Natural killer cell (primary cell): ENCODE results near the gene RRP1. TPM values are rescaled to one million over a fixed set of nuclear protein-coding genes. Genes with fewer than 3 reads are reported as not detected.

ENCODE experiments used
- ATAC-seq, 3 donors: fragments of 150-1000 bp in 2 of 3; fragments of 200-7000 bp in 1 of 3; cut with Tn5 transposase; 1 replicate in 1 of 3; 2 replicates in 2 of 3; pipeline ENCODE4 v1.10.0; 2021; ENCODE audit warnings: mild to moderate bottlenecking in 2 of 3, moderate library complexity in 2 of 3
- DNase-seq, 2 donors: peaks; one replicate each; pipeline versions ENCODE4 v3.0.0 to v3.0.0-alpha.2; 2013 to 2021; ENCODE audit warnings: mixed read lengths in 1 of 2
- H3K27ac ChIP-seq: one replicate; pipeline ENCODE4 v1.5.1; 2013; ENCODE audit warnings: mild to moderate bottlenecking, low read length
- H3K27me3 ChIP-seq: one replicate; pipeline ENCODE4 v1.6.1; 2013; ENCODE audit warnings: low read length; ENCODE audit not compliant: control insufficient read depth, insufficient read depth
- H3K36me3 ChIP-seq: one replicate; pipeline ENCODE4 v1.6.1; 2013; ENCODE audit warnings: low read length; ENCODE audit not compliant: control insufficient read depth, insufficient read depth
- H3K4me1 ChIP-seq: one replicate; pipeline ENCODE4 v1.6.1; 2013; ENCODE audit warnings: low read length; ENCODE audit not compliant: control insufficient read depth, insufficient read depth
- H3K4me3 ChIP-seq: one replicate; pipeline ENCODE4 v1.5.1; 2013; ENCODE audit warnings: low read length
- H3K9me3 ChIP-seq: one replicate; pipeline ENCODE4 v1.6.1; 2013; ENCODE audit warnings: low read length; ENCODE audit not compliant: control insufficient read depth, insufficient read depth
- H3K27ac Mint-ChIP-seq, 2 donors: one replicate each; pipeline ENCODE4 v1.8.0; 2022; ENCODE audit warnings: mild to moderate bottlenecking in 2 of 2, mixed read lengths in 2 of 2, moderate library complexity in 1 of 2
- H3K27me3 Mint-ChIP-seq, 2 donors: one replicate each; pipeline ENCODE4 v1.8.0; 2022; ENCODE audit warnings: low read depth in 2 of 2, mixed read lengths in 2 of 2
- H3K36me3 Mint-ChIP-seq: one replicate; pipeline ENCODE4 v1.8.0; 2022; ENCODE audit warnings: mixed read lengths
- H3K4me1 Mint-ChIP-seq, 2 donors: one replicate each; pipeline ENCODE4 v1.8.0; 2022; ENCODE audit warnings: mixed read lengths in 2 of 2
- H3K4me3 Mint-ChIP-seq: one replicate; pipeline ENCODE4 v1.8.0; 2022; ENCODE audit warnings: mild to moderate bottlenecking, moderate library complexity, mixed read lengths
- H3K9me3 Mint-ChIP-seq, 2 donors: one replicate each; pipeline ENCODE4 v1.8.0; 2022; ENCODE audit warnings: mixed read lengths in 2 of 2
- WGBS: methylation state at CpG from one replicate; pipeline ENCODE4 v1.1.7; 2013; ENCODE audit warnings: missing lambda C conversion rate; ENCODE audit not compliant: insufficient coverage; 5-methylcytosine and 5-hydroxymethylcytosine counted together
- intact Hi-C: fragments of 100-400 bp; cut with micrococcal nuclease; formaldehyde crosslinking; loops from one replicate; pipeline ENCODE4 v1.14.2; 2022
- total RNA-seq, 4 donors: library from RNA; stranded (reverse); fragments of 120-200 nt in 1 of 4; gene quantifications; one replicate each; pipeline versions ENCODE4 v1.2.3 to v1.2.4, GENCODE V29; 2013 to 2022
- TF ChIP-seq, protein P1 (sequence below): fragments of 200-600 bp; IDR thresholded peaks from one replicate; pipeline ENCODE4 v1.8.0; 2022; ENCODE audit warnings: antibody characterized with exemption

Gene RRP1, protein sequence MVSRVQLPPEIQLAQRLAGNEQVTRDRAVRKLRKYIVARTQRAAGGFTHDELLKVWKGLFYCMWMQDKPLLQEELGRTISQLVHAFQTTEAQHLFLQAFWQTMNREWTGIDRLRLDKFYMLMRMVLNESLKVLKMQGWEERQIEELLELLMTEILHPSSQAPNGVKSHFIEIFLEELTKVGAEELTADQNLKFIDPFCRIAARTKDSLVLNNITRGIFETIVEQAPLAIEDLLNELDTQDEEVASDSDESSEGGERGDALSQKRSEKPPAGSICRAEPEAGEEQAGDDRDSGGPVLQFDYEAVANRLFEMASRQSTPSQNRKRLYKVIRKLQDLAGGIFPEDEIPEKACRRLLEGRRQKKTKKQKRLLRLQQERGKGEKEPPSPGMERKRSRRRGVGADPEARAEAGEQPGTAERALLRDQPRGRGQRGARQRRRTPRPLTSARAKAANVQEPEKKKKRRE
- total RNA-seq: 10 to 100 TPM; 15.7 to 24.6 (median 23.7) TPM
- total RNA-seq (2013): 13.5 TPM

DNA sequence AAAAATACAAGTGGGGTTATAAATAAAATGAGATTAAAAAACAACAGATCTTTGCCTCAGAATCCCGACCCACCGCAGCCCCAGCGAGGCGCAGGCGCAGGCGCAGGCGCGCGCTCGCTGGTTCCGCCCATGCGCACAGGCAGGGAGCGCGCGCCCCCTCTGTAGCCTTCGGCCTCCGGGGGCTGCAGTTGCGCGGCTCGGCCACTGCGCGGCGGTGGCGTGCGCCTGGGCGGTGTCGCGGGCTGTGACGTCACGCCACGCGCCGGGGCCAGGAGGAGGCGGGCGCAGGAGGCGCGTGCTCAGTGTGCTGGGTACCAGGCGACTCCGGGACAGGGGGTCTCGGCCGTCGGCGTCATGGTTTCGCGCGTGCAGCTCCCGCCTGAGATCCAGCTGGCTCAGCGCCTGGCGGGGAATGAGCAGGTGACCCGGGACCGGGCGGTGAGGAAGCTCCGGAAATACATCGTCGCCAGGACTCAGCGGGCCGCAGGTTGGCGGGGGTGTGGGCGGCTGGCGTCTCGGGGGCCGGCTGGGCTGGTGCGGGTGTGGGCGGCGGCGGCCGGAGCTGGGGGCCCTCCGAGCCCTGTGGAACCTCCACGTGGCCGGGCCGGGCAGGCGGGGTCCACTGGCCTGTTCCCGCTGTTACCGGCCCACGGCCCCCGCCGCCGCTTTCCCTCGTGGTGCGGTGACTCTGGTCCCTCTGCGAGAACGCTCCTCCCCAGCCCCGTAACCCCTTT lies at the start of gene RRP1:
Gene RRP1 (plus strand): TSS at position 302 of the 734 bp plus-strand sequence. CDS start 53 bp downstream, at position 355.
- no peaks in the 10 kb centered on the region for H3K36me3 Mint-ChIP-seq
- peak within 1 kb of the TSS; percentile 73 to 88 for H3K27ac Mint-ChIP-seq
- H3K9me3 Mint-ChIP-seq: no peaks in the 10 kb centered on the region
- Histone ChIP-seq H3K9me3 (no peaks in the 10 kb centered on the region), H3K4me3 (peak within 1 kb of the TSS; percentile 95), H3K4me1 (peaks cover 19% of the 10 kb centered on the region), H3K27ac (peak within 1 kb of the TSS; percentile 74), H3K36me3 (peaks cover 25% of the 10 kb centered on the region), H3K27me3 (no peaks in the 10 kb centered on the region)
- DNase-seq: peak; percentile 96 to 98
- peak; percentile 95 to 99 (median 97) for ATAC-seq
- H3K27me3 Mint-ChIP-seq: no peaks in the 10 kb centered on the region
- H3K4me3 Mint-ChIP-seq: peak within 1 kb of the TSS; percentile 93
- intact Hi-C loops: no loop called here
- TF ChIP-seq, protein P1, sequence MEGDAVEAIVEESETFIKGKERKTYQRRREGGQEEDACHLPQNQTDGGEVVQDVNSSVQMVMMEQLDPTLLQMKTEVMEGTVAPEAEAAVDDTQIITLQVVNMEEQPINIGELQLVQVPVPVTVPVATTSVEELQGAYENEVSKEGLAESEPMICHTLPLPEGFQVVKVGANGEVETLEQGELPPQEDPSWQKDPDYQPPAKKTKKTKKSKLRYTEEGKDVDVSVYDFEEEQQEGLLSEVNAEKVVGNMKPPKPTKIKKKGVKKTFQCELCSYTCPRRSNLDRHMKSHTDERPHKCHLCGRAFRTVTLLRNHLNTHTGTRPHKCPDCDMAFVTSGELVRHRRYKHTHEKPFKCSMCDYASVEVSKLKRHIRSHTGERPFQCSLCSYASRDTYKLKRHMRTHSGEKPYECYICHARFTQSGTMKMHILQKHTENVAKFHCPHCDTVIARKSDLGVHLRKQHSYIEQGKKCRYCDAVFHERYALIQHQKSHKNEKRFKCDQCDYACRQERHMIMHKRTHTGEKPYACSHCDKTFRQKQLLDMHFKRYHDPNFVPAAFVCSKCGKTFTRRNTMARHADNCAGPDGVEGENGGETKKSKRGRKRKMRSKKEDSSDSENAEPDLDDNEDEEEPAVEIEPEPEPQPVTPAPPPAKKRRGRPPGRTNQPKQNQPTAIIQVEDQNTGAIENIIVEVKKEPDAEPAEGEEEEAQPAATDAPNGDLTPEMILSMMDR: peak; percentile 98
- WGBS: under 1% methylated on average over 83 of the region's 83 CpGs
- peaks cover 6 to 19% of the 10 kb centered on the region in 2 donors for H3K4me1 Mint-ChIP-seq

DNA sequence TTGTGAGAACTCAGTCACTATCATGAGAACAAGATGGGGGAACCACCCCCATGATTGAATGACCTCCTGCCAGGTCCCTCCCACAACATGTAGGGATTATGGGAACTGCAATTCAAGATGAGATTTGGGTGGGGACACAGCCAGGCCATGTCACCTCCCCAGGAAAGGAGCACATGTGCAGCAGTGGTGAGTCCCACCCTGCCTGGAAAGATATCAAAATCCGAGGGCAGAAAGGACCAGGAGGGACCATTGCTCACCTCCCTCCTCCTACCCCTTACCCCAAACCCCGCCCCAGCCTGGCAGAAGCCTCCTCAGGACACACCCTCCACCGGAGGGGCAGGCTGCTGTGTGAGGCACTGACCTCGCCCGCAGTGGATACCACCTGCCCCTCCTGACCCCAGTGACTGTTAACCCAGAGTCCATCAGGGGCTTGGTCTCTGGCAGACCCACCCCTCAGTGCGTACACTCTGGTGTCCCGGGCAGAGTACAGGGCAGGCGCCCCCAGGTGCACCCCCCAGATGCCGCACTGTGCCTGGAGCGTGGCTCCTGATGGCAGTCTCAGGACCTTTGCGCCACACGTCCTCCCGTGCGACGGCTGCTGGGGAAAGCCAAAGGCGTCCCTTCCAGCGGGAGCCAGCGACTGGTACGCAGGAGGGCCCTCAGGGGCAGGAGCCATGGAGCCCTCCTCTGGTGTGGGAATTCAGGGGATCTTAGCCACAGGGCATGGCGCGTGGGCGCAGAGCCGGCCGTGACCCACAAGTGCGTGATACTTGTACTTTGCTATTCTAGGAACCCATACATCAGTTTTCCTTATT lies 49.5 kb upstream of the RRP1 start:
- H3K27ac Mint-ChIP-seq: peak overlapping the region in 1 of 2 donors; percentile 64
- H3K36me3 Mint-ChIP-seq: no peaks in the 10 kb centered on the region
- Histone ChIP-seq H3K4me1 (peaks cover 24% of the 10 kb centered on the region), H3K27ac (no peak overlapping the region), H3K36me3 (peaks cover 16% of the 10 kb centered on the region), H3K27me3 (no peaks in the 10 kb centered on the region), H3K9me3 (no peaks in the 10 kb centered on the region), H3K4me3 (no peak overlapping the region)
- TF ChIP-seq, protein P1: no peak
- no peak overlapping the region for H3K4me3 Mint-ChIP-seq
- DNase-seq: peak in 1 of 2 donors; percentile 46
- ATAC-seq: peak in 2 of 3 donors; percentile 14 to 38
- no peaks in the 10 kb centered on the region for H3K9me3 Mint-ChIP-seq
- no peaks in the 10 kb centered on the region for H3K27me3 Mint-ChIP-seq
- peaks cover 10 to 17% of the 10 kb centered on the region in 2 donors for H3K4me1 Mint-ChIP-seq
- intact Hi-C loops: no loop called here
- 93% methylated on average over 24 of the region's 25 CpGs for WGBS

DNA sequence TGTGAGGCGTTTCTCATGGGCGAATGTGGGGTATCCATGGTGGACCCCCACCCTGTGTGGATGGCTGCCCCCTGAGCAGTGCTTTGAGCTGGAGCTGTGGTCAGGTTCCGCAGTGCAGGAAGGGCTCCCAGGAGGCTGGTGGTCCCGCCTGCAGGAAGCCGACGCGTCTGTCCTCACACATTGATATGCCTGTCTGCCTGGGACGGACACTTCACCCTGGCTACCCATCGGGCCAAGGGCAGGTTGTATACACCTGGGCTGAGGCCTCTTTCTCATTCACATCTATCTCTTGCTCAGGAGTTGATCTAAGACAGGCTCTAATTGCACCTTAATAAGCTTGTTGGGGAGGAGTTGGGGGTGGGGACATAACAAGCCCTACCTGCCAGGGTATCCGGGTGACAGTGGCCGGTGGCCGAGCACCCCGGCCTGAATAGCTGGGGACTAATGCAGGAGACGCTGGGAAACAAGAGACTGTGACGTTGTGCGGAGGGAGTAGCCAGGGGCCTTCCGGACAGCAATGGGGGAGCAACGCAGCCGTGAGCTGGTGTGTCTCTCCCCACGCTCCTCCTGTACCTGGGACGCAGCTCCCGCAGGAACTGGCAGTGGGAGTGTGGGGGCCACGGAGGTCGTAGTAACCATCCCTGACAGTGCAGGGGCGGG lies 48.8 kb upstream of the RRP1 start:
- H3K36me3 Mint-ChIP-seq: no peaks in the 10 kb centered on the region

More for the DNA sequence above, 48.8 kb upstream of the RRP1 start:
- intact Hi-C loops: no loop called here
- Mint-ChIP-seq H3K27ac (peak overlapping the region; percentile 54 to 61), H3K4me1 (peaks cover 10 to 17% of the 10 kb centered on the region in 2 donors), H3K9me3 (no peaks in the 10 kb centered on the region), H3K27me3 (no peaks in the 10 kb centered on the region), H3K4me3 (peak overlapping the region; percentile 67)
- no peak overlapping the region for H3K4me3 ChIP-seq
- WGBS: 83% methylated on average over 25 of the region's 25 CpGs
- TF ChIP-seq, protein P1: no peak
- DNase-seq (peak in 1 of 2 donors; percentile 81), ATAC-seq (peak; percentile 19 to 62 (median 24))
- H3K27me3 ChIP-seq: no peaks in the 10 kb centered on the region
- peaks cover 19% of the 10 kb centered on the region for H3K36me3 ChIP-seq
- H3K9me3 ChIP-seq: no peaks in the 10 kb centered on the region
- peaks cover 16% of the 10 kb centered on the region for H3K4me1 ChIP-seq
- H3K27ac ChIP-seq: no peak overlapping the region
